Mesodermal cell (in vitro differentiated cells): ENCODE measurements around the gene DCTD.

ENCODE experiments used
- H3K27ac ChIP-seq: 2 replicates; pipeline ENCODE4 v1.7.0; 2013; ENCODE audit warnings: mild to moderate bottlenecking, low read depth, low read length, moderate library complexity; ENCODE audit not compliant: severe bottlenecking
- H3K36me3 ChIP-seq: 2 replicates; pipeline ENCODE4 v1.7.1; 2013; ENCODE audit warnings: mild to moderate bottlenecking, low read length, moderate library complexity; ENCODE audit not compliant: control insufficient read depth, insufficient read depth
- H3K4me1 ChIP-seq: one replicate; pipeline ENCODE4 v1.7.1; 2013; ENCODE audit warnings: mild to moderate bottlenecking, low read length; ENCODE audit not compliant: insufficient read depth, control insufficient read depth, poor library complexity, severe bottlenecking
- H3K4me3 ChIP-seq: 2 replicates; pipeline ENCODE4 v1.7.0; 2013; ENCODE audit warnings: low read length, control low read depth, mild to moderate bottlenecking; ENCODE audit not compliant: insufficient read depth, poor library complexity, severe bottlenecking; ENCODE audit errors: extremely low read depth
- H3K9me3 ChIP-seq: 2 replicates; pipeline ENCODE4 v1.7.1; 2013; ENCODE audit warnings: mild to moderate bottlenecking, low read length, moderate library complexity; ENCODE audit not compliant: control insufficient read depth
- WGBS, 2 experiments: methylation state at CpG; one replicate each; pipeline ENCODE4 v1.1.5; 2013; ENCODE audit warnings: missing lambda C conversion rate in 2 of 2; ENCODE audit not compliant: insufficient coverage in 2 of 2; 5-methylcytosine and 5-hydroxymethylcytosine counted together

Gene DCTD

GRCh38 chr4:182873289-182873688, 43.9 kb downstream of the DCTD start:
- no peak overlapping the region for H3K4me3 ChIP-seq
- H3K9me3 ChIP-seq = no peaks in the 10 kb centered on the region
- no peak overlapping the region for H3K27ac ChIP-seq
- WGBS, 2 experiments = 96 to 98% methylated on average over 14 to 15 of the region's 15 CpGs
- H3K4me1 ChIP-seq = no peaks in the 10 kb centered on the region
- H3K36me3 ChIP-seq = no peaks in the 10 kb centered on the region

- no peaks in the 10 kb centered on the region for H3K9me3 ChIP-seq
- no peaks in the 10 kb centered on the region for H3K36me3 ChIP-seq
- no peak overlapping the region for H3K27ac ChIP-seq
- H3K4me3 ChIP-seq = no peak overlapping the region
- 92 to 94% methylated on average over 11 to 13 of the region's 13 CpGs for WGBS, 2 experiments
- H3K4me1 ChIP-seq = no peaks in the 10 kb centered on the region
Measured at GRCh38 chr4:182872886-182873285, 44.3 kb downstream of the DCTD start.

DNA sequence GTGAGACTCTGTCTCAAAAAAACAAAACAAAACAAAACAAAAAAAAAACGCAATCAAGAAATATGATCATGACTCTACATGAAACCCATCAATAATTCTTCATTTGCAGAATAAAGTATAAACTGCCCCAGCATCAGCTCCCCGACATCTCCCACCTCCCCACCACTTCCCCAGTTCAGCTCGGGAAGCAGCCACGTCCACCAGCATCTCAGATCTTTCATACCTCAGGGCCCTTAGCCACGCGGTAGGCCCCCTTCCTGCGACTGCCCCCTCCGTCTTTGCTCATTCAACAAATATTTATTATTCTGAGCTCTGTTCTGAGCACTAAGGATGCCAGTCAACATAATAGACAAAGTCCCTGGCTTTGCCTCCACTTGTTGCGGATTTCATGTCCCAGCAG, 45.6 kb downstream of the DCTD start:
- no peak overlapping the region for H3K4me3 ChIP-seq
- 79 to 81% methylated on average over 8 of the region's 9 CpGs for WGBS, 2 experiments
- H3K4me1 ChIP-seq = no peaks in the 10 kb centered on the region
- no peaks in the 10 kb centered on the region for H3K9me3 ChIP-seq
- no peak overlapping the region for H3K27ac ChIP-seq
- no peaks in the 10 kb centered on the region for H3K36me3 ChIP-seq

DNA sequence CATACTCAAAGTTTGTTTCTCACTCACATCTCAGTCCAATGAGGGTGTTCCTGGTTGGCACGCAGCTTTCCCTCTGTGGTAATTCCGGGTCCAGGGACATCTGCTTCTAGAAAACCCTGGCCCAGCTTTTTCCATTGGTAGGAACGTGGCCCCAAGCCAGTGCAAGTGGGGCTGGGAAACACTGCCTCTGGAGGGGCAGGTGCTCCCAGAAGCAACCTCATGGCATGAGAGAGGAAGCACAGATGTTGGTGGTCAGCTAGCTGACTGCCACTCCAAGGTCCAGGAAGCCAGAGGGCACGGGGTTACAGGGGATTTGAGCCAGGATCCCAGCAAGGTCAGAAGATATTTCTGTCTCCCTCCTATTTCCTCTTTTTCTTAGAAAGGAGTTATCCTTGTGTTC, 47.5 kb downstream of the DCTD start:
- Histone ChIP-seq H3K27ac (no peak overlapping the region), H3K4me1 (peaks cover 2% of the 10 kb centered on the region), H3K9me3 (no peaks in the 10 kb centered on the region), H3K4me3 (no peak overlapping the region), H3K36me3 (no peaks in the 10 kb centered on the region)
- 88 to 100% methylated on average over 2 to 3 of the region's 4 CpGs for WGBS, 2 experiments

GRCh38 chr4:182866746-182867145, 50.4 kb downstream of the DCTD start:
- Histone ChIP-seq H3K9me3 (no peaks in the 10 kb centered on the region), H3K27ac (no peak overlapping the region), H3K4me1 (peaks cover 2% of the 10 kb centered on the region), H3K36me3 (no peaks in the 10 kb centered on the region), H3K4me3 (no peak overlapping the region)
- WGBS, 2 experiments = 79 to 87% methylated on average over 3 to 4 of the region's 5 CpGs

DNA sequence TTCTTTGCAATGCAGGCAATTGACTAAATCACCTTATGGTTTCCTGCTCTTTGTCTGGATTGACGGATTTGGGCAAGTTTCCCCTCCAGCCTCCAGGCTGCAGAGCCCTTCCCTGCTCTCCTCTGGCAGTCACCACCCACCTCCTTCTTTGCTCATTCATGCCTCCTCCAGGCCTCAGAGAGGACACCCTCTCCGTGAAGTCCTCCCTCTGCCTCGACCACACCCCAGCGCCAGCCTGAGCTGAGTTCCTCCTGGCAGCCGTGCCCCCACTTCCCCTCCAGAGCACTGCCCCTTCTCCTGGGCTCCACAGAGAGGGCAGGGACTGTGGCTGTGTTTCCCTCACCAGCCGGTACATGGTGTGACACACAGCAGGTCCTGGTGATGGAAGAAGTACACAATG, 53.7 kb downstream of the DCTD start:
- 77 to 84% methylated on average over 2 to 6 of the region's 6 CpGs for WGBS, 2 experiments

GRCh38 chr4:182862921-182863320, 54.3 kb downstream of the DCTD start:
- Histone ChIP-seq H3K4me1 (peaks cover 2% of the 10 kb centered on the region), H3K36me3 (no peaks in the 10 kb centered on the region), H3K27ac (no peak overlapping the region), H3K9me3 (no peaks in the 10 kb centered on the region), H3K4me3 (no peak overlapping the region)
- 91% methylated on average over 12 of the region's 12 CpGs for WGBS, 2 experiments

More for the DNA sequence above, 53.7 kb downstream of the DCTD start:
- peaks cover 2% of the 10 kb centered on the region for H3K4me1 ChIP-seq
- H3K4me3 ChIP-seq = no peak overlapping the region
- H3K36me3 ChIP-seq = no peaks in the 10 kb centered on the region
- no peak overlapping the region for H3K27ac ChIP-seq
- H3K9me3 ChIP-seq = no peaks in the 10 kb centered on the region

DNA sequence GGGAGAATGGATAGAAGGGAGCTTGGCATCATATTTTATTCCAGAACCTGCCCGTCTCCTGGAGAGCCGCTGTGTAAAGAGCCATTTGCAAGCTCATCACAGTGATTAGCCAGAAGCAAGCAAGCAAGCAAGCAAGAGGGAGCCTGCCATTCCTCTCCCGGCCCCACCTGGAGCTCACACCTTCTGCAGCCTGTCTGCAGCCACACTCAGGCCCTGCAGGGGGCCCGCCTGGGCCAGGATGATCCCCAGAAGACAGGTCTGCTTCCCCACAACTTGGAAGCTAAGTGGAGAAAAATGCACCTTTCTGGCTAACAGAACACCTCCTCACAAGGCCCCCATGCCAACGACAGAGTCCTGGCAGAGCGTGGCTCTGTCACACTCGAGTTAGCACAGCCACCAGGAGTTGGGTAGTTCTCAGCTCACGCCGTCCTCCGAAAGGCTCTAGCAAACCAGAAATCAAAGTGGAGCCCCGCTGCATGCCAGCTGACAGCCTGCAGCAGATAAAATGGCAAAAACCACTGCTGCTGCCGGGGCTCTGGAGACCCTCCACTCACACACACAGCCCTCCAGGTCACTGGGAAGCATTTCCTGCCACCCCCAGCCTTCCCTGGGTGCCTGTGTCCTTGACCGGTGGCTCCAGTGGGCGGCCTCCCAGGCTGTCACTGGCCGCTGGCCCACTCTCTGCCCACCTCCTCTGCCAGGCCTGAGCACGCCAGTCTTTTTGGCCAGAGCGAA, 54.9 kb downstream of the DCTD start:
- H3K27ac ChIP-seq = no peak overlapping the region
- H3K36me3 ChIP-seq = no peaks in the 10 kb centered on the region
- H3K9me3 ChIP-seq = no peaks in the 10 kb centered on the region
- 77 to 84% methylated on average over 14 to 16 of the region's 17 CpGs for WGBS, 2 experiments
- peaks cover 2% of the 10 kb centered on the region for H3K4me1 ChIP-seq
- H3K4me3 ChIP-seq = no peak overlapping the region

GRCh38 chr4:182861346-182861745, 55.8 kb downstream of the DCTD start:
- H3K4me3 ChIP-seq = no peak overlapping the region
- peaks cover 2% of the 10 kb centered on the region for H3K4me1 ChIP-seq
- no peak overlapping the region for H3K27ac ChIP-seq
- no peaks in the 10 kb centered on the region for H3K9me3 ChIP-seq
- 76 to 85% methylated on average over 7 to 10 of the region's 10 CpGs for WGBS, 2 experiments
- H3K36me3 ChIP-seq = no peaks in the 10 kb centered on the region

GRCh38 chr4:182859730-182860129, 57.5 kb downstream of the DCTD start:
- Histone ChIP-seq H3K27ac (no peak overlapping the region), H3K4me1 (peaks cover 1% of the 10 kb centered on the region), H3K4me3 (no peak overlapping the region), H3K36me3 (no peaks in the 10 kb centered on the region), H3K9me3 (no peaks in the 10 kb centered on the region)
- WGBS, 2 experiments = 100% methylated on average over 1 to 2 of the region's 2 CpGs

DNA sequence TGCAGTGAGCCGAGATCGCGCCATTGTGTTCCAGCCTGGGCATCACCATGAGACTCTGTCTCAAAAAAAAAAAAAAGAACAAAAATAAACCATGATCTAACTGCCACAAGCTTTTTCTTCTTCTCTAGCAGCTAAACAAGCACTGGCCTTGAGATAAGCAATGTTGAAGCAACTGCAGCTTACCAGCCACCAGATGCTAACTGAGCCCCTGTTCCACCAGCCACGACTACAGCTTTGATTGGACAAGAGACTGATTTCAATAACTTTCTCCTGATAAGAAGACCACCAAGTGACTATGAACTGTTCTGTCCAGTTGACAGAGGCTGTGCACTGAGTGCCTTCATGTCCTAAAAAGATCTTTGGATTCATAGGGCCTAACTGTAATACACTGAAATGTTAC, 58.5 kb downstream of the DCTD start:
- no peaks in the 10 kb centered on the region for H3K9me3 ChIP-seq
- WGBS, 2 experiments = 90 to 98% methylated on average over 1 to 4 of the region's 4 CpGs
- H3K4me3 ChIP-seq = no peak overlapping the region
- no peaks in the 10 kb centered on the region for H3K4me1 ChIP-seq
- no peaks in the 10 kb centered on the region for H3K36me3 ChIP-seq
- no peak overlapping the region for H3K27ac ChIP-seq
